Kidney capillary endothelial cell (primary cell): ENCODE results near the gene HTATIP2.
A peak's percentile ranks its signal among the peaks of the same experiment; 100 is the strongest.
"Not testable (repeated sequence)": the region's sequence is repeated elsewhere in the genome, so short reads cannot be mapped to it uniquely, and the experiment has no call there.

Experiments used
- DNase-seq: peaks from one replicate; pipeline ENCODE4 v3.0.0-alpha.2; 2018; ENCODE audit warnings: low spot score

Gene HTATIP2

GRCh38 chr11:20372081-20372626 is 8.6 kb downstream of the HTATIP2 start:
- DNase-seq = no peak

GRCh38 chr11:20373147-20373546 is 9.6 kb downstream of the HTATIP2 start:
- no peak for DNase-seq

GRCh38 chr11:20373568-20374209 is 10.2 kb downstream of the HTATIP2 start:
- DNase-seq = no peak

GRCh38 chr11:20374741-20375300 is 11.3 kb downstream of the HTATIP2 start:
- DNase-seq = no peak

- DNase-seq = no peak
Measured at GRCh38 chr11:20376162-20376730, 12.7 kb downstream of the HTATIP2 start.

- not testable (repeated sequence) for DNase-seq
Measured at GRCh38 chr11:20385996-20386395, 22.5 kb downstream of the HTATIP2 start.

- DNase-seq = peak; percentile 94
Measured at GRCh38 chr11:20387261-20388095, 24.0 kb downstream of the HTATIP2 start, which contains the start of gene PRMT3. TSS of gene PRMT3 (plus strand) at chr11:20387716. CDS start at chr11:20387747, 31 bp downstream.

GRCh38 chr11:20388096-20389055 is 24.9 kb downstream of the HTATIP2 start:
- no peak for DNase-seq

GRCh38 chr11:20397281-20397680 is 33.8 kb downstream of the HTATIP2 start:
- peak; percentile 28 for DNase-seq

GRCh38 chr11:20399498-20399897 is 36.0 kb downstream of the HTATIP2 start:
- no peak for DNase-seq

GRCh38 chr11:20403059-20403458 is 39.5 kb downstream of the HTATIP2 start:
- DNase-seq = no peak

- no peak for DNase-seq
Measured at GRCh38 chr11:20406484-20406883, 43.0 kb downstream of the HTATIP2 start.

GRCh38 chr11:20407344-20407743 is 43.8 kb downstream of the HTATIP2 start:
- DNase-seq = no peak

- no peak for DNase-seq
Measured at GRCh38 chr11:20415432-20415831, 51.9 kb downstream of the HTATIP2 start.

GRCh38 chr11:20417771-20418170 is 54.3 kb downstream of the HTATIP2 start:
- no peak for DNase-seq

- no peak for DNase-seq
Measured at GRCh38 chr11:20421946-20422345, 58.4 kb downstream of the HTATIP2 start.

- no peak for DNase-seq
Measured at GRCh38 chr11:20429216-20429615, 65.7 kb downstream of the HTATIP2 start.
